ENCODE results near the gene PTMS. TPM values are rescaled to one million over a fixed set of nuclear protein-coding genes. Genes with fewer than 3 reads are reported as not detected.

Gene PTMS
- total and polyA plus RNA-seq, 2 experiments from 2014 or later, result 180 to 315 TPM

GRCh38 chr12:6729186-6729585 is 37.0 kb upstream of the PTMS start:
- Histone ChIP-seq H3K27me3 (no peaks in the 10 kb centered on the region), H2AFZ (no peak overlapping the region), H3K4me1 (ENCODE audit: insufficient read depth) (peaks cover 8% of the 10 kb centered on the region), H4K20me1 (ENCODE audit: insufficient read depth, poor library complexity, severe bottlenecking) (no peaks in the 10 kb centered on the region), H3K4me3 (no peak overlapping the region), H3K79me2 (peaks cover 12% of the 10 kb centered on the region), H3K9me3 (ENCODE audit: low read depth) (no peaks in the 10 kb centered on the region), H3K27ac (no peak overlapping the region), H3K36me3 (replicated peaks; ENCODE audit: insufficient read depth, low read depth) (no peaks in the 10 kb centered on the region), H3K4me2 (no peak overlapping the region), H3K9me2 (replicated peaks; ENCODE audit: insufficient read depth) (no peaks in the 10 kb centered on the region)
- DNase-seq (ENCODE audit: low spot score), result no peak
- TF ChIP-seq CTCF (IDR thresholded peaks at IDR 0.05; ENCODE audit: poor library complexity), result no peak
- no peak for TF ChIP-seq EZH2 (IDR thresholded peaks at IDR 0.05; ENCODE audit: borderline replicate concordance)
- TF ChIP-seq EZH2phosphoT487 (IDR thresholded peaks at IDR 0.05; ENCODE audit: low read depth, severe bottlenecking, unreplicated experiment), result no peak
- WGBS (ENCODE audit: low lambda C conversion rate, missing lambda C conversion rate), result 99% methylated on average over 18 of the region's 18 CpGs

GRCh38 chr12:6730169-6730568 is 36.0 kb upstream of the PTMS start:
- no peaks in the 10 kb centered on the region for H4K20me1 ChIP-seq (ENCODE audit: insufficient read depth, poor library complexity, severe bottlenecking)
- peaks cover 6% of the 10 kb centered on the region for H3K79me2 ChIP-seq
- H3K9me2 ChIP-seq (replicated peaks; ENCODE audit: insufficient read depth), result no peaks in the 10 kb centered on the region
- WGBS (ENCODE audit: low lambda C conversion rate, missing lambda C conversion rate), result 95% methylated on average over 8 of the region's 8 CpGs
- TF ChIP-seq CTCF (IDR thresholded peaks at IDR 0.05; ENCODE audit: poor library complexity), result no peak
- no peak for TF ChIP-seq EZH2 (IDR thresholded peaks at IDR 0.05; ENCODE audit: borderline replicate concordance)
- no peak for TF ChIP-seq EZH2phosphoT487 (IDR thresholded peaks at IDR 0.05; ENCODE audit: low read depth, severe bottlenecking, unreplicated experiment)
- no peaks in the 10 kb centered on the region for H3K36me3 ChIP-seq (replicated peaks; ENCODE audit: insufficient read depth, low read depth)
- H3K4me3 ChIP-seq, result no peak overlapping the region
- H3K4me1 ChIP-seq (ENCODE audit: insufficient read depth), result no peaks in the 10 kb centered on the region
- no peak for DNase-seq (ENCODE audit: low spot score)
- no peaks in the 10 kb centered on the region for H3K27me3 ChIP-seq
- H2AFZ ChIP-seq, result no peak overlapping the region
- no peak overlapping the region for H3K27ac ChIP-seq
- H3K4me2 ChIP-seq, result no peak overlapping the region
- no peaks in the 10 kb centered on the region for H3K9me3 ChIP-seq (ENCODE audit: low read depth)

- Histone ChIP-seq H3K27me3 (no peaks in the 10 kb centered on the region), H3K79me2 (no peaks in the 10 kb centered on the region), H3K4me2 (no peak overlapping the region), H2AFZ (no peak overlapping the region), H3K9me3 (ENCODE audit: low read depth) (no peaks in the 10 kb centered on the region), H3K9me2 (replicated peaks; ENCODE audit: insufficient read depth) (no peaks in the 10 kb centered on the region), H4K20me1 (ENCODE audit: insufficient read depth, poor library complexity, severe bottlenecking) (no peaks in the 10 kb centered on the region), H3K4me1 (ENCODE audit: insufficient read depth) (no peaks in the 10 kb centered on the region), H3K36me3 (replicated peaks; ENCODE audit: insufficient read depth, low read depth) (no peaks in the 10 kb centered on the region), H3K4me3 (no peak overlapping the region), H3K27ac (no peak overlapping the region)
- TF ChIP-seq CTCF (IDR thresholded peaks at IDR 0.05; ENCODE audit: poor library complexity) (no peak), EZH2 (IDR thresholded peaks at IDR 0.05; ENCODE audit: borderline replicate concordance) (no peak), EZH2phosphoT487 (IDR thresholded peaks at IDR 0.05; ENCODE audit: low read depth, severe bottlenecking, unreplicated experiment) (no peak)
- no peak for DNase-seq (ENCODE audit: low spot score)
- 88% methylated on average over 10 of the region's 10 CpGs for WGBS (ENCODE audit: low lambda C conversion rate, missing lambda C conversion rate)
Measured at GRCh38 chr12:6734506-6735387, 31.4 kb upstream of the PTMS start.
